Measurements from ENCODE around the gene ICOS.

GRCh38 chr2:203949228-203949627, 12.7 kb downstream of the ICOS start:
- no peak for TF ChIP-seq EZH2phosphoT487 (IDR thresholded peaks at IDR 0.05; ENCODE audit: borderline replicate concordance, low read depth)
- TF ChIP-seq YY1 (IDR thresholded peaks at IDR 0.05; ENCODE audit: low read depth), result no peak
- TF ChIP-seq CTCF (IDR thresholded peaks at IDR 0.05), result no peak
- no peak for TF ChIP-seq USF2 (IDR thresholded peaks at IDR 0.05; ENCODE audit: borderline replicate concordance, low read depth, low read length)
- TF ChIP-seq EP300 (IDR thresholded peaks at IDR 0.05; ENCODE audit: borderline replicate concordance in 1 of 2, low read depth in 1 of 2, low read length in 1 of 2), result no peak
- no peak for TF ChIP-seq POLR2AphosphoS5 (IDR thresholded peaks at IDR 0.05; ENCODE audit: low read depth, low read length)
- TF ChIP-seq RAD21 (IDR thresholded peaks at IDR 0.05; ENCODE audit: low read length), result no peak
- TF ChIP-seq NFIC (IDR thresholded peaks at IDR 0.05; ENCODE audit: borderline replicate concordance), result no peak
- no peak for TF ChIP-seq TAF1 (IDR thresholded peaks at IDR 0.05; ENCODE audit: borderline replicate concordance, low read depth, low read length)
- TF ChIP-seq IRF3 (IDR thresholded peaks at IDR 0.05; ENCODE audit: low read depth, low read length), result no peak
- TF ChIP-seq PBX3 (IDR thresholded peaks at IDR 0.05), result no peak
- TF ChIP-seq TEAD4 (IDR thresholded peaks at IDR 0.05; ENCODE audit: borderline replicate concordance, insufficient read depth), result no peak
- TF ChIP-seq RCOR1 (IDR thresholded peaks at IDR 0.05; ENCODE audit: low read length), result no peak
